ENCODE results near the gene RBP3. TPM values are rescaled to one million over a fixed set of nuclear protein-coding genes. Genes with fewer than 3 reads are reported as not detected.

The RBP3 gene
- total RNA-seq, 1 experiment from 2014 or later = not detected

DNA sequence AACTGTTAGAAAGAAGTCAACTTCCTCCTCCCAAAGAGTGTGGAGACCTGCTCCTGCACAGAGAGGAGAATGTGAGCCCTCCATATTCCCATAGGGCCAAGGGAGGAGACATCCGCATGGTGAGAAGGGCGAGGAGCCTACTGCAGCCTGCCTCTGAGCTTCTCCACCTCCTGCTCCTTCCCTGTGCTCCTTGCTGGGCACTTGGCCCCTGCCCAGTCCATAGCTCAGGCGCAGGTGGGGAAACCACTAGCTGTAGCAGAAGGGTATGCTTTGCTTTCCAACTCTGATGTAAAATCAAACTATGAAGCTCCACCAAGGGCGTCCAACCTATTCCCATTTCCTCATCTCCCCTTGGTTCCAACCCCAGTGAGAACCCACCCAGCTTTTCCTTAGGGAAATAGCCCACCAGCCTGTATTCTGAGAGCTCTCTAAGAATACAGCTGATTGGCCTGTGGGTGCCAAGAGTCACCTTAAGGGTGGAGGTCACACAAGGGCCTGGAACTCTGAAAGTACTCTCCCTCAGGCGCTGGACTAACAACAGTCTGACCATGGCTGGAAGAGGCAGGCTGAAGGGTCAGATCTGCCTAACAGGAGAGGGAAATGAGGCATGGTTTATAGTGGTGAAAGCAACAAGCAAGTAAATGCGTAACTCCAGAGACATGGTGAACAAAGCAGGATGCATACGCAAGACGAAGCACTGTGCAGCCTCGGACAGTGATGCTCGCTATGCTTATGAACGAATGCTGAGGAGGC lies 22.0 kb downstream of the RBP3 start:
- Histone ChIP-seq H3K4me2 (ENCODE audit: low read length) (no peak overlapping the region), H3K27me3 (ENCODE audit: insufficient read depth, low read length) (no peaks in the 10 kb centered on the region), H3K9ac (ENCODE audit: low read length) (no peak overlapping the region), H3K9me3 (ENCODE audit: control insufficient read depth in 1 of 2, insufficient read depth in 1 of 2, low read depth in 1 of 2, low read length in 2 of 2) (no peaks in the 10 kb centered on the region), H3K4me3 (replicated peaks in 1 of 2; ENCODE audit: low read depth in 1 of 2, low read length in 2 of 2) (no peak overlapping the region), H4K20me1 (ENCODE audit: insufficient read depth) (no peaks in the 10 kb centered on the region), H3K36me3 (ENCODE audit: control insufficient read depth in 1 of 2, insufficient read depth in 2 of 2, low read length in 2 of 2) (no peaks in the 10 kb centered on the region), H2AFZ (ENCODE audit: low read depth, low read length, poor library complexity, severe bottlenecking) (no peak overlapping the region), H3K27ac (ENCODE audit: low read depth, low read length) (no peak overlapping the region), H3K4me1 (ENCODE audit: control insufficient read depth in 1 of 2, insufficient read depth in 2 of 2, low read length in 2 of 2) (no peaks in the 10 kb centered on the region), H3K79me2 (ENCODE audit: insufficient read depth, low read length) (no peaks in the 10 kb centered on the region), H3K9me2 (ENCODE audit: insufficient read depth) (no peaks in the 10 kb centered on the region)
- POLR2A ChIA-PET = no interaction called here
- no TSS peak for BruUV-seq (replicated peaks)
- intact Hi-C loops (cut with micrococcal nuclease) = no loop called here
- RAD21 ChIA-PET (ENCODE audit: low non-redundant PET in 1 of 2, low total read pairs in 2 of 2, uncharacterized antibody in 2 of 2, unreplicated experiment in 2 of 2) = no interaction called here
- no peak for DNase-seq (ENCODE audit: low read depth, low spot score)
- no peak for ATAC-seq
- CTCF ChIA-PET = no interaction called here
- no peak for TF ChIP-seq CEBPB (IDR thresholded peaks at IDR 0.05; ENCODE audit: low read depth)
- no peak for TF ChIP-seq RAD21 (IDR thresholded peaks at IDR 0.05; ENCODE audit: low read depth)
- TF ChIP-seq, protein P1, sequence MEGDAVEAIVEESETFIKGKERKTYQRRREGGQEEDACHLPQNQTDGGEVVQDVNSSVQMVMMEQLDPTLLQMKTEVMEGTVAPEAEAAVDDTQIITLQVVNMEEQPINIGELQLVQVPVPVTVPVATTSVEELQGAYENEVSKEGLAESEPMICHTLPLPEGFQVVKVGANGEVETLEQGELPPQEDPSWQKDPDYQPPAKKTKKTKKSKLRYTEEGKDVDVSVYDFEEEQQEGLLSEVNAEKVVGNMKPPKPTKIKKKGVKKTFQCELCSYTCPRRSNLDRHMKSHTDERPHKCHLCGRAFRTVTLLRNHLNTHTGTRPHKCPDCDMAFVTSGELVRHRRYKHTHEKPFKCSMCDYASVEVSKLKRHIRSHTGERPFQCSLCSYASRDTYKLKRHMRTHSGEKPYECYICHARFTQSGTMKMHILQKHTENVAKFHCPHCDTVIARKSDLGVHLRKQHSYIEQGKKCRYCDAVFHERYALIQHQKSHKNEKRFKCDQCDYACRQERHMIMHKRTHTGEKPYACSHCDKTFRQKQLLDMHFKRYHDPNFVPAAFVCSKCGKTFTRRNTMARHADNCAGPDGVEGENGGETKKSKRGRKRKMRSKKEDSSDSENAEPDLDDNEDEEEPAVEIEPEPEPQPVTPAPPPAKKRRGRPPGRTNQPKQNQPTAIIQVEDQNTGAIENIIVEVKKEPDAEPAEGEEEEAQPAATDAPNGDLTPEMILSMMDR (IDR thresholded peaks at IDR 0.05 in 2 of 3, conservative IDR thresholded peaks at IDR 0.05 in 1 of 3; ENCODE audit: borderline replicate concordance in 1 of 3, insufficient read depth in 1 of 3, low read depth in 2 of 3, low read length in 2 of 3) = no peak
- TF ChIP-seq, protein P2, sequence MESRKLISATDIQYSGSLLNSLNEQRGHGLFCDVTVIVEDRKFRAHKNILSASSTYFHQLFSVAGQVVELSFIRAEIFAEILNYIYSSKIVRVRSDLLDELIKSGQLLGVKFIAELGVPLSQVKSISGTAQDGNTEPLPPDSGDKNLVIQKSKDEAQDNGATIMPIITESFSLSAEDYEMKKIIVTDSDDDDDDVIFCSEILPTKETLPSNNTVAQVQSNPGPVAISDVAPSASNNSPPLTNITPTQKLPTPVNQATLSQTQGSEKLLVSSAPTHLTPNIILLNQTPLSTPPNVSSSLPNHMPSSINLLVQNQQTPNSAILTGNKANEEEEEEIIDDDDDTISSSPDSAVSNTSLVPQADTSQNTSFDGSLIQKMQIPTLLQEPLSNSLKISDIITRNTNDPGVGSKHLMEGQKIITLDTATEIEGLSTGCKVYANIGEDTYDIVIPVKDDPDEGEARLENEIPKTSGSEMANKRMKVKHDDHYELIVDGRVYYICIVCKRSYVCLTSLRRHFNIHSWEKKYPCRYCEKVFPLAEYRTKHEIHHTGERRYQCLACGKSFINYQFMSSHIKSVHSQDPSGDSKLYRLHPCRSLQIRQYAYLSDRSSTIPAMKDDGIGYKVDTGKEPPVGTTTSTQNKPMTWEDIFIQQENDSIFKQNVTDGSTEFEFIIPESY (IDR thresholded peaks at IDR 0.05; ENCODE audit: extremely low read depth, insufficient replicate concordance, low read length) = no peak
- no peak for TF ChIP-seq POLR2AphosphoS5 (IDR thresholded peaks at IDR 0.05; ENCODE audit: low read depth, low read length)
- no peak for TF ChIP-seq FOSL1 (IDR thresholded peaks at IDR 0.05; ENCODE audit: low read depth)
- no peak for TF ChIP-seq SIN3A (IDR thresholded peaks at IDR 0.05; ENCODE audit: low read depth)
- TF ChIP-seq EZH2phosphoT487 (IDR thresholded peaks at IDR 0.05; ENCODE audit: borderline replicate concordance) = no peak
- no peak for TF ChIP-seq ZNF274 (IDR thresholded peaks at IDR 0.05; ENCODE audit: low read depth, low read length)
- no peak for TF ChIP-seq CBX3 (IDR thresholded peaks at IDR 0.05; ENCODE audit: low read depth)
- no peak for TF ChIP-seq SP1 (IDR thresholded peaks at IDR 0.05; ENCODE audit: low read depth)
